Astrocyte (in vitro differentiated cells and primary cell): ENCODE data around the gene MRPL10. TPM values are rescaled to one million over a fixed set of nuclear protein-coding genes. Genes with fewer than 3 reads are reported as not detected.
A peak's percentile ranks its signal among the peaks of the same experiment; 100 is the strongest.

Experiments used
- DNase-seq: peaks from one replicate; pipeline ENCODE4 v3.0.0-alpha.2; 2010; ENCODE audit warnings: low read depth
- FAIRE-seq: peaks from 2 replicates; lab custom pipeline; 2011; peaks lifted over from hg19 to GRCh38; lab: Jason Lieb, UNC
- H2AFZ ChIP-seq: 2 replicates; pipeline ENCODE4 v1.6.0; 2012; ENCODE audit warnings: low read depth, low read length, inconsistent platforms
- H3K27ac ChIP-seq: 2 replicates; pipeline ENCODE4 v1.5.1; 2011; ENCODE audit warnings: low read depth, low read length, inconsistent platforms
- H3K27me3 ChIP-seq: 2 replicates; pipeline ENCODE4 v1.6.0; 2011; ENCODE audit warnings: low read length, inconsistent platforms; ENCODE audit not compliant: insufficient read depth
- H3K36me3 ChIP-seq: 2 replicates; pipeline ENCODE4 v1.5.1; 2011; ENCODE audit warnings: low read length, inconsistent platforms; ENCODE audit not compliant: insufficient read depth
- H3K4me1 ChIP-seq: 2 replicates; pipeline ENCODE4 v1.5.1; 2011; ENCODE audit warnings: low read length, inconsistent platforms; ENCODE audit not compliant: insufficient read depth
- H3K4me2 ChIP-seq: 2 replicates; pipeline ENCODE4 v1.6.0; 2012; ENCODE audit warnings: low read length, inconsistent platforms
- H3K4me3 ChIP-seq: 2 replicates; pipeline ENCODE4 v1.5.1; 2011; ENCODE audit warnings: low read depth, mild to moderate bottlenecking, low read length, inconsistent platforms; ENCODE audit not compliant: insufficient read depth
- H3K79me2 ChIP-seq: 2 replicates; pipeline ENCODE4 v1.6.0; 2012; ENCODE audit warnings: mild to moderate bottlenecking, low read length, inconsistent platforms; ENCODE audit not compliant: insufficient read depth
- H3K9ac ChIP-seq: 2 replicates; pipeline ENCODE4 v1.6.0; 2012; ENCODE audit warnings: mild to moderate bottlenecking, low read length, inconsistent platforms
- H3K9me3 ChIP-seq: 2 replicates; pipeline ENCODE4 v1.5.1; 2012; ENCODE audit warnings: low read depth, mild to moderate bottlenecking, low read length, inconsistent platforms; ENCODE audit not compliant: insufficient read depth
- H4K20me1 ChIP-seq: 2 replicates; pipeline ENCODE4 v1.6.0; 2012; ENCODE audit warnings: low read length, inconsistent platforms; ENCODE audit not compliant: insufficient read depth
- H3K27ac Mint-ChIP-seq: one replicate; pipeline ENCODE4 v1.8.0; 2021; ENCODE audit warnings: mild to moderate bottlenecking, mixed read lengths; ENCODE audit not compliant: unreplicated experiment
- H3K27me3 Mint-ChIP-seq: one replicate; pipeline ENCODE4 v1.8.0; 2021; ENCODE audit warnings: low read depth, mixed read lengths; ENCODE audit not compliant: unreplicated experiment
- H3K36me3 Mint-ChIP-seq: one replicate; pipeline ENCODE4 v1.8.0; 2021; ENCODE audit warnings: low read depth, mixed read lengths; ENCODE audit not compliant: unreplicated experiment
- H3K4me1 Mint-ChIP-seq: one replicate; pipeline ENCODE4 v1.8.0; 2021; ENCODE audit warnings: low read depth, mixed read lengths; ENCODE audit not compliant: unreplicated experiment
- H3K4me3 Mint-ChIP-seq: one replicate; pipeline ENCODE4 v1.8.0; 2021; ENCODE audit warnings: mild to moderate bottlenecking, moderate library complexity, mixed read lengths; ENCODE audit not compliant: unreplicated experiment
- H3K9me3 Mint-ChIP-seq: one replicate; pipeline ENCODE4 v1.8.0; 2021; ENCODE audit warnings: mild to moderate bottlenecking, mixed read lengths; ENCODE audit not compliant: unreplicated experiment
- CTCF ChIP-seq: IDR thresholded peaks from 2 replicates; pipeline ENCODE4 v1.5.1; 2011; ENCODE audit warnings: low read depth, mild to moderate bottlenecking, inconsistent platforms, low read length, moderate library complexity; ENCODE audit not compliant: insufficient read depth
- EZH2 ChIP-seq: IDR thresholded peaks from 2 replicates; pipeline ENCODE4 v1.6.1; 2012; ENCODE audit warnings: mild to moderate bottlenecking, low read length, inconsistent platforms; ENCODE audit not compliant: insufficient read depth
- total RNA-seq: library from RNA; stranded (reverse); gene quantifications from 2 replicates; pipeline ENCODE4 v1.2.1, GENCODE V29; 2021

MRPL10 gene
- total RNA-seq, 1 donor from 2014 or later, result 33.2 TPM

GRCh38 chr17:47851764-47852112, 20.4 kb upstream of the MRPL10 start:
- Mint-ChIP-seq H3K27ac (no peak overlapping the region), H3K27me3 (peaks cover 67% of the 10 kb centered on the region), H3K4me3 (no peak overlapping the region), H3K36me3 (peaks cover 3% of the 10 kb centered on the region), H3K4me1 (peaks cover 10% of the 10 kb centered on the region), H3K9me3 (no peaks in the 10 kb centered on the region)
- Histone ChIP-seq H4K20me1 (no peaks in the 10 kb centered on the region), H3K27ac (no peak overlapping the region), H3K79me2 (no peaks in the 10 kb centered on the region), H3K9me3 (no peaks in the 10 kb centered on the region), H3K36me3 (no peaks in the 10 kb centered on the region), H3K27me3 (peaks cover 80% of the 10 kb centered on the region), H3K4me1 (peaks cover 20% of the 10 kb centered on the region), H3K4me3 (no peak overlapping the region), H2AFZ (no peak overlapping the region), H3K9ac (no peak overlapping the region), H3K4me2 (peak overlapping the region; percentile 63)
- TF ChIP-seq CTCF (no peak), EZH2 (no peak)
- FAIRE-seq, result no peak
- no peak for DNase-seq

GRCh38 chr17:47850692-47851573, 19.6 kb upstream of the MRPL10 start, which contains the start of gene SP6:
SP6 (minus strand) TSS chr17:47851163; CDS start chr17:47848429, 2,734 bp downstream.
- H4K20me1 ChIP-seq, result no peaks in the 10 kb centered on the region
- Mint-ChIP-seq H3K36me3 (peaks cover 3% of the 10 kb centered on the region), H3K27me3 (peaks cover 69% of the 10 kb centered on the region), H3K9me3 (no peaks in the 10 kb centered on the region), H3K4me1 (peaks cover 10% of the 10 kb centered on the region), H3K4me3 (peak within 1 kb of the TSS; percentile 80), H3K27ac (peak within 1 kb of the TSS; percentile 53)
- no peak for FAIRE-seq
- H3K27ac ChIP-seq, result no peak within 1 kb of the TSS
- H3K4me1 ChIP-seq, result peaks cover 24% of the 10 kb centered on the region
- H3K36me3 ChIP-seq, result no peaks in the 10 kb centered on the region
- TF ChIP-seq CTCF (no peak), EZH2 (peak; percentile 9)
- peak within 1 kb of the TSS; percentile 31 for H3K4me3 ChIP-seq
- peaks cover 85% of the 10 kb centered on the region for H3K27me3 ChIP-seq
- H3K9ac ChIP-seq, result no peak within 1 kb of the TSS
- H3K4me2 ChIP-seq, result peak within 1 kb of the TSS; percentile 74
- peak; percentile 42 for DNase-seq
- peak within 1 kb of the TSS; percentile 67 for H2AFZ ChIP-seq
- no peaks in the 10 kb centered on the region for H3K79me2 ChIP-seq
- no peaks in the 10 kb centered on the region for H3K9me3 ChIP-seq

- Histone ChIP-seq H3K4me1 (peaks cover 24% of the 10 kb centered on the region), H3K9me3 (no peaks in the 10 kb centered on the region), H3K27me3 (peaks cover 90% of the 10 kb centered on the region), H3K9ac (no peak overlapping the region), H3K4me2 (peak overlapping the region; percentile 74), H3K36me3 (no peaks in the 10 kb centered on the region), H3K27ac (no peak overlapping the region), H3K79me2 (no peaks in the 10 kb centered on the region), H4K20me1 (no peaks in the 10 kb centered on the region), H3K4me3 (peak overlapping the region; percentile 31), H2AFZ (peak overlapping the region; percentile 67)
- peaks cover 3% of the 10 kb centered on the region for H3K36me3 Mint-ChIP-seq
- DNase-seq (no peak), FAIRE-seq (no peak)
- peak overlapping the region; percentile 80 for H3K4me3 Mint-ChIP-seq
- peaks cover 70% of the 10 kb centered on the region for H3K27me3 Mint-ChIP-seq
- H3K27ac Mint-ChIP-seq, result peak overlapping the region; percentile 53
- H3K4me1 Mint-ChIP-seq, result peaks cover 7% of the 10 kb centered on the region
- TF ChIP-seq CTCF (no peak), EZH2 (peak; percentile 8)
- H3K9me3 Mint-ChIP-seq, result no peaks in the 10 kb centered on the region
Measured at GRCh38 chr17:47850373-47850691, 19.0 kb upstream of the MRPL10 start.
